SIG-M5 treated with dmso at 0.1 percent for 504 hours (cell line): ENCODE results near the gene LTB4R.

ENCODE experiments used
- DNase-seq: peaks from one replicate; lab custom pipeline; 2025; ENCODE audit not compliant: unreplicated experiment; lab: John Stamatoyannopoulos, UW

The LTB4R gene

DNA sequence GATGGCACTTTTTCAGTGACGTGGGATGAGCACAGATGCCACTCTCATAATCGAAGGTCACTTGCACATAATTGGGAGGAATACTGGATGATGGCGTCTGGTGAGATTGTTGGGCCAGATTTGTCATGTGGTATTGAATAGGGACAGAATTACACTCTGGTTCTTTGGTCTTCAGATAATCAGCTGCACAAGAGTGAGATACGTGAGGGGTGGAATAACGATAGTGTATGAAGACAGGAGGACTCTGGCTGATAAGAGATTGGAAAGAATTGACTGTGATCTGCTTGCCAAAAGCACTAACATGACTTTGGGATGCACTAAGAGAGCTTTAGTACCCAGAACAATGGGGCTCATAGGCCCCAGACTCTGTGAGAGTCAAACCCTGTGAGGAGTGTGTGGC, 32.9 kb upstream of the LTB4R start:
- no peak for DNase-seq

DNA sequence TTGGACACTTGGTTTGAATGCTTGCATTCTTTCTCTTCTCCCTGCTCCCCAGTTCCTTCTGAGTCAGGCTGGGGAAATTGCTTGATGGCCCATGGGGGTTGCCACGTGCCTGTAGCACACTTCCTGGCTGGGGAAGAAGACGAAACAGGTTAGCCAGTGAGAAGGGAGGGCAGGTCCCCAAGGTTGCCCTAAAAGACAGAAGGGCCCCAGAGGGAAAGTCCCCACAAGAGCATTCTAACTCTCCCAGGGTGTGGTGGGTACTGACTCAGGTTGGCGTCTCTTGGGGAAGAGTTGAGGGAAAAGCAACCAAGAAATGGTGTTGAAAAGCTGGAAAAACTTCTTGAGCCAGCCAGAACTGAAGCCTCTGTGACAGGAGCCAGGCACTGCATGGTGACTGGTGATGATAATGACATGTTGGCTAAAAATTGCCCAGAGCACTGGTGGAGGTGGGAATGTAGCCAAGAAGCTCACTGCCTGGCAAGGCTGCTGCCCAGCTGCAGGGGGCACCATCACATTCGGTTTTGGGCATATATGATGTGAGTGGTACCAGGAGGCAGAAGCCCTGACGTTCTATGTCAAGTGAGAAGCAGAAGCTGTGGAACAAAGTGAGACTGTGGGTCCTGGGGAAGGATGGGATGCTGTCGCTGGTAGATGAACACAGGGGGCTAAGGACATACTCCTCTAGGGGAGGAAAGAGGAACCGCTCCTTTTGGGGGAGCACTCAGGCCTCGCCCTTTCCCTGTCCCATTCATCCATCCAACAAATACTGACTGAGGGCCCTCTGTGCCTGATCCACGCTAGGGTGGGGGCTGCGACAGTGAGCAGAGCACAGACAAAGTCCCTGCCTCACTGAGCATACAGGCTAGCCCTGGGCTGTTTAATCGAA, 31.8 kb upstream of the LTB4R start:
- peak; percentile 15 for DNase-seq

DNA sequence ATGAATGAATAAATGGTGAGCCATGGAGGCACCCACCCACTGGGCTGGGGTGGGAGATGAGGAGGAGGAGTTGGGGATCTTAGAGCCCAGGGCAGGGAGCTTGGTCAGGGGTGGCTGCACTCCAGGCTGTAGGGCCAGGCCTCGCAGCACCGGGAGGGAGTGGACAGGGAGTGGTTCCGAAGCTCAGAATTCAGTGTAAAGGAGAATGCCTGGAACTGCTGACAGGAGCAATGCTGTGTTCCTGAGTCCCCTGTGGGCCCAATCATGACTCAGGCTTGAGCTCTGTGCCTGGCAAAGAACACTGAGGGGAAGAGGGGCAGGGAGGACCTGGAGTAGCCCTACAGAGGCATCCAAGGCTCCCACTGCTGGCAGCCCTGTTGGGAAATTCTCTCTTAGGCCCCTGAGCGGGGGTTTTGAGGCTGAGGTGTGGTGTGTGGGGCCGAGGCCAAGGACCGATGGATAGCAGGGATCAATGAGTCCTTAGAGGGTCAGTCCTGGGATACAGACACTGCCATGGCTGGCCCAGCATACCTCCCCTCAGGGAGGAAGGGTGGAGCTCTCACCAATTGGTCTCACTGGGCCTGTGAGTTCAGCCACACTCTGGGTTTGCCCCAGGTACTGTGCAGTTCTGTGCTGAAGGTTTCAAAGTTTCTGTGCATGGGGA, 30.4 kb upstream of the LTB4R start:
- DNase-seq = no peak

DNA sequence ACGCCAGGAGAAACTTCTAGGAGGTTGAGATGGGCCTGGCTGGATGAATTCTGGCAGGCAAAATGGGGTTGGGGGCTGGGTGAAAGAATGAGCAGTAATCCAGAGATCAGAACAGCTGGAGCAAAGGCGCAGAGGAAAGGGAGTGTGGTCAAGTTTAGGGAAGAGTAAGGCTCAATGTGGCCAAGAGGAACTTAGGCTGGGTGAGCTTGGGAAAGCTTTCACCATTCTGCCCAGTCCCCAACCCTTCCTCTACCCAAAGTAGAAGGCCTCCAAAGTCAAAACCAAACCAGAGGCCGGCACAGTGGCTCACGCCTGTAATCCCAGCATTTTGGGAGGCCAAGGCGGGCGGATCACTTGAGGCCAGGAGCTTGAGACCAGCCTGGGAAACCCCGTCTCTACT, 29.7 kb upstream of the LTB4R start:
- DNase-seq = no peak

DNA sequence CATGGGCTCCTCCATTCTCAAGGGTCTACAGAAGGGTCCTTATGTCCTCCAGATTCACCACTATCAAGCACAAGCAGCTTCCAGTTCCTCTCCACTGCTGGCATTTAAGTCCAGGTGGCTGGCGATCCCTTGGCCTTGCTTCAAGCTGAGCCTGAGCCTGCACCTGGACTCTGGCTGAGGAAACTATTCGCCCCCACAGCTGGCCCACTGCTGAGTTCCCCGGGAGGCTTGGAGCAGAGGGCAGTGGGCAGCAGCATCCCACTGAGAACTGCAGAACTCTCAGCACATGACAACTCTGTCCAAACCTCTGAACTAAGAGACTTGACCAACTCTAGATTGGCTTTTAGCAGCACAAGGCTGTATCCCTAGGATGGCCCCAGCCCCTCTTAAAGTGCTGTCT, 28.6 kb upstream of the LTB4R start:
- DNase-seq = no peak

DNA sequence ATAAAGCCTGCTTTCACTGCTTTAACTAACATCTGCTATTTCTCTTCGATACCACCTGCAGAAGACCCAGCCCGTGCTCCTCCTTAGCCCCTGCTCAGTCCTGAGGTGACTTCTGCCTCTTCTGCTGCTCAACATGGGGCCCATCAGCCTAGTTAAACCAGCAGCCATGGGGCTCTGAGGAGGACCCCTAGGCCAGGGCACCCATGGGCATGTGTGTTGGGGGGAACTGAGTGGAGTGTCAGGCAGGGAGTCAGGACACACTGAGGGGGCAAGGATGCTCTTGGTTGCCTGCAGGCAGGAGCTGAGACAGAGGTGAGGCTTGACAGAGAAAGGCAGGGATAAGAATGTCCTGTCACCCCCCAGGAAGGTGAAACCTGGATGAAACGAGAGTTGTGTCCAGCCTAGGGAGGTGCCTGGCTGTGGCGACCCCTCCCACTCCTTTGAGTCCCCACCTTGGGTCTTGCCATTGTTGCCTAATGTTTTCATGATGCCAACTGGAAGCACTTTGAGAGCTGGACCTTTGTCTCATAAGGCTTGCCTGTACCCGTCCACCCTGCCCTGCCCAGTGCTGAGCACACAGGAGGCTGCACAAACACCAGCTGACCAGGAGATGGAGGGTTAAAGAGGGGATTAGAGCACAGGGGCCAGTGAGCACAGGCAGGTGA, 27.4 kb upstream of the LTB4R start:
- DNase-seq = no peak

DNA sequence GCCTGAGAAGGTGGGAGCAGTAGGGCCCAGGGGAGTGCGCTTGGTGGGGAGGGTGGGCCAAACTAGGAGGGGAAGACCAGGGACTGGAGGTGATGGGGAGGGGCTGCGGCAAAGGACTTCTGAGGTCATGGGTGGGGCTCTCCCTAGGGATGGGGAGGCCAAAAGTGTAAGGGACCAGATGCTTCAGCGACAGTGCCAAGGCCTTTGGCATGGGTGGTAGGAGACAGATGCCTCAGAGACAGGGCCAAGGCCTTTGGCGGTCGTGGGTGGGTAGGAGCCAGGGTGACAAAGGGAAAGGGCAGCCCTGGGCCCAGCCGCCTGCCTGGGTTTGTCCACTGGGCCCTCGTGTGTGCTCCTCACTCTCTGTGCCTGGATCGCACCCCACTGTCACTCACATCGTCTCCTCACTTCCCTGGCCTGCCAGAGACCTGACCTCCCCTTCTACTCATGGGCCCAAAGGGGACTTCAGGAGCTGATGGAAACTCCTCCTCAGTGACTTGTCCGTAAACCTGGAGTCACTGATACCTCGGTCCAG, 26.7 kb upstream of the LTB4R start:
- DNase-seq = no peak

DNA sequence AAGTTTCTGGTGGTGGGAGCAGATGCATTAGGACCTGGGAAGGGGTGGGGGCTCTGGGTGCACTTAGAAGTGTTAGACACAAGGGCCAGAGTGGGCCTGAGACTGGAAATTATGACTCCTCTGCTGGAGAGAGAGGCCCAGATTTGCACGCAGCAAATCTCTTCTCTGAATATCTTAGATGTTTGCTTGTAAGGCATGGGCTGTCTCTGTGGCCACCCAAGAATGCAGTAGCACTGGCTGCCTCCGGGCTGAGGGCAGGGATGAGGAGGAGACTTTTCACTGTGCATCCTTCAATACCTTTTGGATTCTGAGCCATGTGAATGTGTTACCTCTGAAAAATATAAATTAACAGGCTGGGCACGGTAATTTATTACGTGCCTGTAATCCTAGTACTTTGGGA, 26.0 kb upstream of the LTB4R start:
- no peak for DNase-seq

DNA sequence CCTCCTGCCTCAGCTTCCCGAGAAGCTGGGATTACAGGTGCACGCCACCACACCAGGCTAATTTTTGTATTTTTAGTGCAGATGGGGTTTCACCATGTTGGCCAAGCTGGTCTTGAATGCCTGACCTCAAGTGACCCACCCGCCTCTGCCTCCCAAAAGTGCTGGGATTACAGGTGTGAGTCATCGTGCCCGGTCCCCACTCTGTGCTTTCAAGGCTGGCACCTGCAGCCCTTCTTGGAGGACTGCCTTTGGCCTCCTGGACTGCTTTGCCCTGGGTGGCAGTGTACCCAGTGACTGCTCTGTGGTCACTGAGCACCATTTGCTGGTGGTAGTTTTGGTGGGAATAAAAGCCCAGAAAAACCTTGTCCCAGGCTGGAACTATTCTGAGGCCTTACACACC, 24.3 kb upstream of the LTB4R start:
- DNase-seq = no peak

DNA sequence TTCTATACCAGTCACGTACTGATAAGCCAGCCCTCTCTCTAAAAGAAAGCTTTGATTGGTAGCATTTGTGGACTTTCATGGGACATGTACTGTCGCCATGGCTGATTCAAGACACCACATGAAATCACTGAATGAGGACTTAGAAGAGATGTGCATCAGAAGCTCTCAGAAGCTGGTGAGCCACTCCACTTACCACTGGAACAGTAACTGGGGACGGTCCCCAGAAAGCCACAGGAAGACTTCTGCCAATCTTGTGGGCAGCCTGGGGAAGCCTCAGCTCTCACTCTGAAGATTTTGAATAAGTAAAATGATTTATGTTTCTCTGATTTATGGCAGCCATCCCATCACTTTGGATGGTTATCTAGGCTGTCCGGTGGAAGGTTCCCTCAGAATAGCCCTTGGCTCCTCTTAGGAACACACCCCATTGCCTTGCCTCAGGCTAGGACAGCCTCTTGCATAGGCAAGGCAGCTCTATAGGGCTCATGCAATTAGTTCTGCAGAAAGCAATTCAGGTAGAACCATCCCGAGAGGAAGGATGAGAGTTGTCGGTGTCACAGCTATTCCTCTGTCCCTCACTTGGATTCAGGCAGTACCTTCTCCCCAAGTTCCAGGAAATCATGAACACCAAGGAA, 21.5 kb upstream of the LTB4R start:
- DNase-seq = no peak

DNA sequence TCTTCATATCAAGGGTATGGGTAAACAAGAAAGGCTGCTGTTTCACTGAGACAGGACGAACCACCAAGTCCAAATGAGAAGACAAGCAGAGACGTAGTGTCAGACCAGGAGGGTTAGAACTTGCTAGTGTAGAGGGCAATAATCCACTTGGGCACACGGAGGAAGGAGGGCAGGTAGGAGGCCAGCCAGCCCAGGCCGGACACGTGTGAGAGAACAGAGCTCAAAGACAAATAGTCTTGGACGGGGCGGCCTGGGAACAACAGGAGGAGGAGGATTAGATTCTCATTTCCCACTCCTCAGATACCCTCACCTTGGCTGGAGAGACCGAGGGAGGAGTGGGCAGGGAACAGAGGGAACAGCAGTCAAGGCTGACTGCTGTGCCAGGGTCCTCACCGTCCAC, 20.6 kb upstream of the LTB4R start:
- no peak for DNase-seq

DNA sequence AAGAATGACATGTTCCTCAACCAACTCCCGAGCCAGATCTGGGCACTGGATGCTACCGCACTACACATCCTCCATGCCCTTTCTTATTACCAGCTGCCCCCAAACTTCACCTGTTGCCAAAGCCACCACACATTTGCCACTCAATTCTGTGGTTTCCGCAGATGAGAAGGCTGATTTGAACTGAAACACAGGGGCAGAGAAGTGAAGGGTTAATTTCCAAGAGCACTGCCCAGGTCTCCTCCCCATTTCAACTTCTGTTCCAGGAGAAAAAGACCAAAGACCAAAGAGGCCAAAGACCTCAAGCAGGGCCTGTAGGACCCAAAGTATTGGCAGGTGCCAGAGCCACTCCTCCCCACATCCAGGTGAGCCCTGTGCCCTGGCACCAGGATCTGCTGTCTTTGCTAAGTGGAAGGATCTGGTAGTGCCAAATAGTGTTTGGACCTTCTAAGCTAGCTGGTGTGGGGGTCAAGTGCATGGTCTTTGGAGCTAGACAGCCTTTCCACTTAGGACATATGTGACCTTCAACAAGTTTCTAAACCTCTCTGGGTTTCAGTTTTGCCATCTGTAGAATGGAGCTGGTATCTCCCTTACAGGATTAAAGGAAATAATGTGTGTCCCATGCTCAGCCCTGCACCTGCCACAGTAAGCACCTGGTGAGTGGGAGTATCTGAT, 19.7 kb upstream of the LTB4R start:
- DNase-seq = no peak

DNA sequence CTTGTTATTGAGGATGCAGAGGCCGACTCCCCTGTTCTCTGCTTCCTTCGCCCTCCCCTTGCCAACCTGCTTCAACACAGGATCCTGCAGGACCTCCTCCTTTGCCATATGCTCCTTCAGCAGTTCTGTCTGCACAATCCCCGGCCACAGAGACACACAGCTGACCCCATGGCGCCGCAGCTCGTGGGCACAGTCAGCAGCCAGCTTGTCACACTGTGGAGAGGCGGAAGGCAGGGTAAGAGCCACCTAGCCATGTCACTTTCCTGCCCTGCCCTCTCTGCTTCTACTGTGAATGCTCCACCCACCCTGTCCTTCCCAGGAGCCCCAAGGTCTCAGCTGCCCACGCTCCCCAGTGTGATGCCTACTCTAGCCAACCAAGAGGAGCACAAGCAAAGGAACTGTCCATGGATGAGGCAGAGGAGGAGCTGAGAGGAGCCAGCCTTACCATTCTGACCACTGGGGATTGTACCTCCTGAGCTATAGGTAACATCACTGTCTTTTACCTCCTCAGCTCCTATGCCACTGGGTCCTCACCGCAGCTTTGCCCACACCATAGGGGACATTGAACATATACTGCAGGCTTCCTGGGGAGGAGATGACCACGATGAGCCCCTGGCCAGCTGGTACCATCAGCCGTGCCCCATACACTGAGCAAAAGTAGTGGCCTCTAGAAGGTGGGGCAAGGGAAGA, 19.0 kb upstream of the LTB4R start:
- no peak for DNase-seq

DNA sequence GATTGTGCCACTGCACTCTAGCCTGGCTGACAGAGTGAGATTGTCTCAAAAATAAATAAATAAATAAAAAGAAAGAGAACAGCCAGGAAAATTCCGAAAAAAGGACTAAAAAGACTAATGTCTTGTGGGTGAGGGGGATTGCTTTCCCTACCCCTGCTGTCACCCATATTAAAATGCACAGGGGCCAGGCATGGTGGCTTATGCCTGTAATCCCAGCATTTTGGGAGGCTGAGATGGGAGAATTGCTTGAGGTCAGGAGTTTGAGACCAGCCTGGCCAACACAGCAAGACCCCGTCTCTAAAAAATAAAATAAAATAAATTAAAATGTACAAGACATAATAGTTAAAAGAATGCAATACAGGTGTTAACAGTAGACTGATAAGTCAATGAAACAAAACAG, 17.8 kb upstream of the LTB4R start:
- DNase-seq = no peak

DNA sequence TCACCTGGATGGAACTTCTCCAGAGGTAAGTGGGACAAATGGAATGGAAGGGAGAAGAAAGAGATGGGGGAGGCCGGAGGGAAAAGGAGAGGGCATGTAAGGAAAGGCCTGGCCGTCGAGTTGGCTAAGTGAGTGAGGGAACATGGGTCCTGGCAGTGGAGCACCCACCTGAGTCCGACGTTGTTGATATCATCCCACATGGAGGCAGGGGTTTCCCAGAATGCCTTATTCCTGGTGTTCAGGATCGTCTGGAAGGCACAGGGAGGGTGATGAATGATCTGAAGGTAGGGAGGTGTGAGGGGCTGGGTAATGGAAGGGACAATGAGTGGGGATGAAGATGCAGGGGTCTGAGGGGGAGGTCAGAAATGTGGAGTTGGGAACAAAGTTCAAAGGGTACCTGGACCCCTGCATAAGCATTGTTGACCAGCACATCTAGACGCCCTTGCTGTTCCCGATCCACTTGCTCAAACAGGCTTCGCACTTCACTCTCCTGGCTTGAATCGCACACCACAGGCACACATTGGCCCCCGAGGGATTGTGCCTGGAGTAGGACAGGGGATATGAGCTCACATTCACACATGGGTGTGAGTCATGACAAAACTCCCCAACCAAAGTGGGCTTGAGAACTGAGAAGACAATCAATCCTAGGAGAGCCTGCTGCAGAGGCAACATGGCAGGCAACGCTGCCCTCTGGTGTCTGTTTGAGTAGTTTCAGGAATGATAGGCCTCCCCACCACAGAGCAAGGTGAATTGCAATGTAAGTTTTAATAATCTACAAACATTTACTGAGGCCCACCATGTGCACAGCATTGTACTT, 14.8 kb upstream of the LTB4R start:
- peak; percentile 75 for DNase-seq

DNA sequence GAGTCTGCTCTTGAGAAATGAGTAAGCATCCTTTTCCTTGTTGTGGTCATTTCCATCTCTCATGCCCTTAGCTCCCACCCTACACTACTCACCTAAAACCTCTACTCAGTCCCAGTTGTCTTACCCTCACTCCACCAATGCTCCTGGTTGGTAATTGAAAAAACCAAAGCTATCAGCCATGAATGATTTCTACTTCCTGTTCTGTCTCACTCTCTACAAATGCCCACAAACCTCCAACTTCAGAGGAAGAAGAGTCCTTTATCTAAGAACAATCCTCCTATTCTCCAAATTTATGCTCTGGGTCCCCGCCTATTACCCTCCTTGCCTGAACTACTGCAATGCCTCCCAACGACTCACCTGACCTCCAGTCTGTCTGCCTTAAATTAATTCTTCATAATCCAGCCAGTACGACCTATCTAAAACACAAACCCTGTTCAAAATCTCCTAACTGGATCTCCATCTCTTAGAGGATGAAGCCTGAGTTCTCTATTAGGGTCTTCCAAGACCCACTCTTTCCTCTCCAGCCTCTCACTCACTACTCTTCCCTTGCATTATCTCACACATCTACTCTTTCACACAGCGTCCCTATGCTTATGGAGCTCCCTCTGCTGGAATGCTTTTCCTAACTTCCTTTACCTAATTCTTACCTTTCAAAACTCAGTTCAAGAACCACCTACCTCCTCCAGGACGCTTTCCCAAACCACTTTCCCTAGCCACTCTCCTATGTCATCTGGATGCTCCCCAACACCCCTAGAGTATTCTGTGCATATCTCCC, 13.9 kb upstream of the LTB4R start:
- peak; percentile 37 for DNase-seq

DNA sequence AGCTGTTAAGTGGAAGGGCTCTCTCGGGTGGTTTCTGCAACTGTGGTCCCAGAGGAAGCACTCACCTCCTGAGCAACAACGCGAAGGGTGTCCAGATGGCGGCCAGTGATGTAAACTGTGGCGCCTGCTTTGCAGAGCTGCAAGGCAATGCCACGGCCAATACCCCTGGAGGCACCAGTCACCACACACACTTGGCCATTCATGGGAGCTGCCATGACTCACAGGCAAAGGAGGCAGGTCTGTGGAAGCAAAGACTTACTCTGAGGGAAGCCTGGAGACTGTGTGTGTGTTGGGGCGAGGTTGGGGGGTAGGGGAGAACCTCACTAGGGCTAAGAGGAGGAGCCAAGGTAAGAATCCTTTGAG, 12.4 kb upstream of the LTB4R start:
- DNase-seq = peak; percentile 26

DNA sequence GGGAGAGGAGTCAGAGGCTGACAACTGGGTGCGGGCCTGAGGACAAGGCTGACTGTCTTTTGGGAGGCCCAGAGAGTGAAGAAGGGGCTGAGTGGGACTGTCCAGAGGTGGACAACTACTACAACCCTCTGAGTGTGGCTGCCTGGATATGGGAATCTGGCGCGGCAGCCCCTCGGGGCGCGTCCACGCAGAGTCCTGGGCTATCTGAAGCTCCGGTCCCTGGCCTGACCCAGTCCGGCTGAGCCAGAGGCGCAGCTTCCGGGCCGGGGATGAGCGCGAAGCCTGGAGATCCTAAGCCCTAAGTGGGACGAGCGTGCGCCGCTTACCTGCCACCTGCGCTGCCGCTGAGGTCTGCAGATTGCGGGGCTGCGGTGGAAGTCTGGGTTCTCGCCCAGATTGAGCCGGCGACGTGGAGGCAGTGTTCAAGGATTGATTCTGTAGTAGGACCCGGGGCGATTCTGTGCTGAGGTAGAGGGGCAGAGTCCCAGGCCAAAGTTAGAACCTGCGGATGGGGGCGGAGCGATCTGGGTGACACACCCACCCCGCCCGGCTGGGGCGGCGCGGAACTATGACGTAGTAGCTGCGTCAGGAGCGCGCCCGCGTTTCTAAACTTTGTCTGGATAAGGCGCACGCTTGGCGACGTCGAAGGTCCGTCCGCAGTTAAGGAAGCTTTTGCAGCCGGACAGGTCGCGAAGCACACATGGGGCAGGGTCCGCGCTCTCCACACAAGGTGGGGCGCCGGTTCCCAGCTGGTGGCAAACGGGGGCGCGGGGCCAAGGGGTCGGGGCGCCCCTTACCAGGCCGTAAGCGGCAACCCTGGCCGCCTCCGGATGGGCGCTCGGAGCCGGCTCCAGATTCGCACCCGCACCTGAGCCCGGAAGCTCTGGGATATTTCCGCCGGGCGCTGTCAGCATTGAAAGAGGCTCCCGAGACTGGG, 11.8 kb upstream of the LTB4R start, which contains the start of the genes DHRS1 and NOP9:
DHRS1 (minus strand) TSS at position 526 of the 937 bp plus-strand sequence. CDS start 674 bp downstream, outside the sequence.
NOP9 (plus strand) TSS at position 596 of the 937 bp plus-strand sequence; CDS start at position 701, 105 bp downstream.
- DNase-seq = peak; percentile 87
